Caco-2 (cell line): ENCODE results near the gene PIR. TPM values are rescaled to one million over a fixed set of nuclear protein-coding genes. Genes with fewer than 3 reads are reported as not detected.

ENCODE experiments used
- BruUV-seq: library from RNA; stranded (reverse); fragments of 400-500 nt; replicated peaks from 2 replicates; lab custom pipeline; 2021; lab: Mats Ljungman, UMichigan
- CTCF ChIA-PET: fragments of 300-600 bp; sonication (Branson Sonifier 250); formaldehyde crosslinking; loops from one replicate; lab custom pipeline; 2022; ENCODE audit warnings: antibody characterized with exemption; lab: Charles Lee
- POLR2A ChIA-PET: fragments of 300-600 bp; sonication (Branson Sonifier 250); formaldehyde crosslinking; loops from one replicate; lab custom pipeline; 2022; ENCODE audit warnings: antibody characterized with exemption; lab: Charles Lee
- DNase-seq, 2 experiments: peaks; one replicate each; pipeline versions ENCODE4 v3.0.0 to v3.0.0-alpha.2; 2020 to 2022
- H3K27me3 ChIP-seq: replicated peaks from 2 replicates; pipeline ENCODE4 v1.6.0; 2011; ENCODE audit warnings: low read length; ENCODE audit not compliant: control insufficient read depth, insufficient read depth
- H3K36me3 ChIP-seq: 2 replicates; pipeline ENCODE4 v1.5.1; 2011; ENCODE audit warnings: low read length; ENCODE audit not compliant: control insufficient read depth, insufficient read depth
- H3K4me1 ChIP-seq: fragments of 250-450 bp; sonication (Bioruptor Pico); 2 replicates; pipeline ENCODE4 v1.5.1; 2020; ENCODE audit warnings: mild to moderate bottlenecking
- H3K4me3 ChIP-seq: 2 replicates; pipeline ENCODE4 v1.5.1; 2011; ENCODE audit warnings: low read depth, mild to moderate bottlenecking, control low read depth, low read length
- H3K9me3 ChIP-seq: fragments of 250-450 bp; sonication (Bioruptor Pico); 2 replicates; pipeline ENCODE4 v1.5.1; 2020; ENCODE audit warnings: mild to moderate bottlenecking, moderate library complexity
- H3K27ac Mint-ChIP-seq: one replicate; pipeline ENCODE4 v1.8.0; 2022; ENCODE audit warnings: mixed read lengths; ENCODE audit not compliant: unreplicated experiment
- H3K27me3 Mint-ChIP-seq: one replicate; pipeline ENCODE4 v1.8.0; 2022; ENCODE audit warnings: mixed read lengths; ENCODE audit not compliant: insufficient read depth, unreplicated experiment
- H3K36me3 Mint-ChIP-seq: one replicate; pipeline ENCODE4 v1.8.0; 2022; ENCODE audit warnings: mild to moderate bottlenecking, mixed read lengths; ENCODE audit not compliant: insufficient read depth, unreplicated experiment
- H3K4me1 Mint-ChIP-seq: one replicate; pipeline ENCODE4 v1.8.0; 2022; ENCODE audit warnings: low read depth, mixed read lengths; ENCODE audit not compliant: unreplicated experiment
- H3K4me3 Mint-ChIP-seq: one replicate; pipeline ENCODE4 v1.8.0; 2022; ENCODE audit warnings: mild to moderate bottlenecking, moderate library complexity, mixed read lengths; ENCODE audit not compliant: unreplicated experiment
- H3K9me3 Mint-ChIP-seq: one replicate; pipeline ENCODE4 v1.8.0; 2022; ENCODE audit warnings: mixed read lengths; ENCODE audit not compliant: unreplicated experiment
- CTCF ChIP-seq, 2 experiments: fragments of 200-600 bp in 1 of 2; IDR thresholded peaks; 1 replicate in 1 of 2; 2 replicates in 1 of 2; pipeline versions ENCODE4 v1.5.1 to v1.8.0; 2011 to 2022; ENCODE audit warnings: antibody characterized with exemption in 1 of 2, control low read depth in 1 of 2, inconsistent platforms in 1 of 2, low read depth in 1 of 2, low read length in 1 of 2, mild to moderate bottlenecking in 1 of 2, moderate library complexity in 1 of 2; ENCODE audit not compliant: insufficient read depth in 1 of 2, severe bottlenecking in 1 of 2, unreplicated experiment in 1 of 2
- intact Hi-C: fragments of 100-400 bp; cut with micrococcal nuclease; formaldehyde crosslinking; loops from one replicate; pipeline ENCODE4 v1.10.0; 2022; ENCODE audit not compliant: unreplicated experiment
- total RNA-seq: library from RNA; stranded (reverse); gene quantifications from 2 replicates; pipeline ENCODE4 v1.2.3, GENCODE V29; 2022

PIR gene
- total RNA-seq, 1 experiment from 2014 or later: 15.7 TPM

- Mint-ChIP-seq H3K9me3 (no peaks in the 10 kb centered on the region), H3K36me3 (no peaks in the 10 kb centered on the region), H3K27me3 (no peaks in the 10 kb centered on the region), H3K4me3 (no peak overlapping the region), H3K27ac (no peak overlapping the region), H3K4me1 (no peaks in the 10 kb centered on the region)
- Histone ChIP-seq H3K36me3 (no peaks in the 10 kb centered on the region), H3K4me3 (no peak overlapping the region), H3K27me3 (no peaks in the 10 kb centered on the region), H3K9me3 (no peaks in the 10 kb centered on the region), H3K4me1 (no peaks in the 10 kb centered on the region)
- no peak for TF ChIP-seq CTCF (IDR thresholded peaks at IDR 0.05; ENCODE audit: insufficient read depth in 1 of 2, low read depth in 1 of 2, low read length in 1 of 2, severe bottlenecking in 1 of 2, unreplicated experiment in 1 of 2)
- BruUV-seq: no TSS peak
- POLR2A ChIA-PET: no interaction called here
- intact Hi-C loops: no loop called here
- DNase-seq: no peak
- CTCF ChIA-PET: interaction anchor here (0.6 kb wide), 1 partner anchor 156 kb away, joined by 3 read pairs; no protein-coding TSS in a partner anchor
Measured at GRCh38 chrX:15507005-15507404, 13.9 kb upstream of the PIR start.

- no peak overlapping the region for H3K4me3 ChIP-seq
- Mint-ChIP-seq H3K27me3 (no peaks in the 10 kb centered on the region), H3K27ac (no peak overlapping the region), H3K4me1 (no peaks in the 10 kb centered on the region), H3K9me3 (no peaks in the 10 kb centered on the region), H3K4me3 (no peak overlapping the region), H3K36me3 (no peaks in the 10 kb centered on the region)
- POLR2A ChIA-PET: no interaction called here
- no peaks in the 10 kb centered on the region for H3K27me3 ChIP-seq
- H3K36me3 ChIP-seq: no peaks in the 10 kb centered on the region
- TF ChIP-seq CTCF (IDR thresholded peaks at IDR 0.05; ENCODE audit: insufficient read depth in 1 of 2, low read depth in 1 of 2, low read length in 1 of 2, severe bottlenecking in 1 of 2, unreplicated experiment in 1 of 2): no peak
- no peaks in the 10 kb centered on the region for H3K4me1 ChIP-seq
- CTCF ChIA-PET: no interaction called here
- H3K9me3 ChIP-seq: no peaks in the 10 kb centered on the region
- no TSS peak for BruUV-seq
- intact Hi-C loops: no loop called here
- no peak for DNase-seq
Measured at GRCh38 chrX:15505101-15505500, 12.0 kb upstream of the PIR start.

GRCh38 chrX:15504661-15505060 lies 11.5 kb upstream of the PIR start:
- BruUV-seq: no TSS peak
- intact Hi-C loops: no loop called here
- no peak overlapping the region for H3K4me3 Mint-ChIP-seq
- no peaks in the 10 kb centered on the region for H3K4me1 Mint-ChIP-seq
- H3K4me1 ChIP-seq: no peaks in the 10 kb centered on the region
- no peaks in the 10 kb centered on the region for H3K27me3 Mint-ChIP-seq
- H3K9me3 Mint-ChIP-seq: no peaks in the 10 kb centered on the region
- CTCF ChIA-PET: no interaction called here
- no peak overlapping the region for H3K27ac Mint-ChIP-seq
- DNase-seq: no peak
- POLR2A ChIA-PET: no interaction called here
- no peak overlapping the region for H3K4me3 ChIP-seq
- H3K36me3 ChIP-seq: no peaks in the 10 kb centered on the region
- H3K27me3 ChIP-seq: no peaks in the 10 kb centered on the region
- no peaks in the 10 kb centered on the region for H3K9me3 ChIP-seq
- no peak for TF ChIP-seq CTCF (IDR thresholded peaks at IDR 0.05; ENCODE audit: insufficient read depth in 1 of 2, low read depth in 1 of 2, low read length in 1 of 2, severe bottlenecking in 1 of 2, unreplicated experiment in 1 of 2)
- no peaks in the 10 kb centered on the region for H3K36me3 Mint-ChIP-seq
